Activated CD4-positive, alpha-beta T cell treated with anti-CD3 and anti-CD28 coated beads, Interleukin-2, amount 50 U/mL, for 48 hours (primary cell): ENCODE results near the gene KRT4.

Experiments used
- DNase-seq, 2 experiments: peaks; one replicate each; pipeline ENCODE4 v3.0.0-alpha.2; 2020

KRT4 gene

DNA sequence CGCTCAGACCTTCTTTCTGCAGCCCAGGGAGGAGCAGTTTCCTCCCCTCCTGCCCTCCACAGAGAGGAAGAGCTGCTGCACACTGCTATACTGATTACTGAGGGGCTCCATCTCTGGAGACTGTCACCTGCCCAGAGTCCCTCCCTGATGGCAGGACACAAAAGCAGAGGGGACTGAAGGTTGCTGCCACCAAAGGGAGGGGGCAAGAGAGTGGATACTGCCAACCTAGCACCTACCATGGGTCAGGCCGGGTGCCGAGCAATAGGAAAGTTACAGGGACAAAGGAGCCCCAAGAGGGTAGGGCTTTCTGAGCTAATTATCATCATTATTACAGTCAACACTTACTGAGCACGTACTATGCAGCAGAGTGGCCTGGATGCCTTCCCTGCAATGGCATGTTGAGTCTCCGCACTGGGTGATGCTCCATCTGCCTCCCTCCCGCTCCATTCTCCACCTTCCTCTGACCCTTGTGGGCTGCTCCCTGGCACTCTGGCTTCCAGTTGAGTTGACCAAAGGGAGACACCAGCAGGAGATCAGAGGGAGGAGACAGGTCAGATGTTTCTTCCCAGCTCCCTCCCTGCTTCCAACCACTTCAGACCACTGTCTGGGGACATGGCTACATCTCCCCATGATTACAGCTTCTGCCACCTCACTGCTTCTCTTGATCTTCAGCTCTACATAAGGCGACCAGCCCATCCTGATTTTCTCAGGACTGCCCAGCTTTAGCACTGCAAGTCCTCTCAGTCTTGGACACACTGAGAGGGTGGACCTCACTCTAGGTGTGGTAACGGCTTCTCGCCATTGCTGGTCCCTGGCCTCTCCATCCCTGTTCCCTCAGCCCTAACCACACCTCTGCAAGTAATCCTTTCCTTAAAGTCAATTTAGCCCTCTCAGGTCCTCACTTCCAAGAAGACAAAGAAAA lies 22.8 kb upstream of the KRT4 start:
- no peak for DNase-seq

DNA sequence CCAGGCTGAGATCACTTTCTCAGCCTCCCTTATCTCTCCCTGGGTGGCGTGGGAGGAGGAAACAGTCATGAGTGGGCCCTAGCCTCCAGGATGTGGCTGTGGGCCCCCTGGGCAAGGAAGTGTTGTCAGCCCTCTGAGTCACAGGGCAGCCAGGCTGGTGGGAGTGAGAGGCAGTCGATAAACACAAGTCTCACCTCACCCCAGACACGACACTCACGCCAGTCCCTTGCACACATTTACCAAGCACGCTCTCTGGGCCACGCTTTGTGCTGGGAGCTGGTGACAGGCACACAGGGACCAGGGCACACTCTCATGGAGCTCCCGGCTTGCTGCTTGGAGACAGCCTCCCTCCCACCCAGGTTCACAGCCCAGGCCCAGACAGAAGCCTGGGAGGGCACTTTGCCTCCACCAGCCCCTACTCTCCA lies 22.1 kb upstream of the KRT4 start:
- DNase-seq = peak; percentile 57 to 67

DNA sequence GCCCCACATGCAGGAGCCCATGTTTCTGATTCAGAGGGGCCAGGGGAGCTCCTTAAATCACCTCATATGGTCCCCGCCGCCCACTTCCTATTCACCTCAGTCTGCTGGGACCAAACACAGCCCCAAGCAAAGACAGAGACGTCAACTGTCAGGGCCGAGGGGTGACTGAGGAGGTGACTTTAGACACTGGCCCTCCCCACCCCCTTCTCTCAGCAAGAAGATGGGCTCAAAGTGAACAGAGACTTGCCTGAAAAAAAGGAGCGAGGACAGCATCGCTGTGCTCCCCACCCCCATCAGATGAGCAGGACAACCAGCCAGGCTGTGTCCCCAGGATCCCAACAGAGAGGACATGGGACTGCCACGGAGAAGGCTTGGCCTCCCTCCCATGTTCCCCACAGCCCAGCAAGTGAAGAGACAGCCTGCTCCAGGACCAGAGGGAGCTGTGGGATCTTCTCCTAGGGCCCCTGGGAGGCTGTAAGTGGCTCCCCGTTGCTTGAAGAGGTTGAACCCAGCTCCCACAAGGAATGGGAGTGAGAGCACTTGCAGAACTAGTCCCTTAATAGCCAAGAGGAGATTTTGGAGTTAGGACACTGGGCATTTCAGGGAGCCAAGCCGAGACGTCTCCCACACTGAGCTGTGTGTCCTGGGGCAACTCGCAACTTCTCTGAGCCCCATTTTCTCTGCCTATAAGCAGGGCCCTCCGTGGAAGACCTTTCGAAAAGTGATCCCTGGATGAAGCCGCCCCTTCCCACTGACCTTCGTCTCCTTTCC lies 21.5 kb upstream of the KRT4 start:
- DNase-seq = peak in 1 of 2 experiments; percentile 5

DNA sequence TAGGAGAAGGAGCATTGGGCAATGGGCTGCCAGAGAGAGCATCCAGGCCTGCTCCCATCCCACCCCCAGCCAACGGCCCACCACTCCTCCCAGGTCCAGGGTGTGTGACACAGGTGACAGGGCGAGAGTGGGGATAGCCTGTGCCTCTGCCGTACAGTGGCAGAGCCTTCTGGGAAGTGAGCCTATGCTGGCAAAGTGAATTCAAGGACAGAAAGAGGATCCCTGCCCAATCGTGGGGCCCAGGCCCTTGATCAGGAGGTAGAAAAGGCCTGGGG lies 20.7 kb upstream of the KRT4 start:
- DNase-seq = no peak

DNA sequence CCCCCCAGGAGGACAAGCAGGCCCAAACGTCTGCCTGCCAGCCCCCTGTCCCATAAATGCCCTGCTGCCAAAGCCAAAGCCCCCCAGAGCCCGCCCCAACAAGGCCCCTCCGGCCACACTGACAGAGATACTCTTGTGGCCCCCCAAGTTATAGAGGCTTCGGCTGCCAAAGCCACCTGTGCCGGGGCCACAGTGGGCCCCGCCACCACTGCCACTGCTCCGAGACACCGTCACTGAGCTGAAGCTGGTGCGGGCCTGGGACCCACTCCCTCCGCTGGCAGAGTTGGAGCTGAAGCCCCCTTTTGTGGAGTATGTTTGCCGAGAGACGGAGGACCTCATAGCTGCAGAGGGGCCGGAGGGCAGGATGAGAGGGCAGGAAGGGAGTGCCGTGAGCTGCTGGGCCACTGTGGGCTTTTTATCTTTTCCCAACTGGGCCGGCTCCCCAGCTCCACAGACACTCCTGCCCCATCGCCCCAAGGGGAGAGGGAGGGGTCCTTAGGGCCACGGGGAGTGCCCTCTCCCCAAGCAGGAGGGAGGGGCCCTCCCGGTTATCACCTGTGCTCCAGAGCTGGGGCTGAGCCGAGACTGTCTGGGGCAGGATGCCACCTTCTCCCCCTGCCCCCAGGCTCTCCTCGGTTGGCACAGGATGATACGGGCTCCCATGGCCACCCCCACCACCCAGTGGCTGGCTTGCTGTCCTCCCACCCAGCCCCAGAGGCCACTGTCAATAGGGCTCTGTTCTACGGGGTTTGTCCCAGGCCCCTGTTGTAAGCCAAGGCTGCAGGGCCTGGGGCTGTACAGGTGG lies 20.2 kb upstream of the KRT4 start, which contains the start of gene KRT79:
Gene KRT79, minus strand, starts transcription at position 390 of the 805 bp plus-strand sequence. Its CDS starts 51 bp downstream, at position 339.
- no peak for DNase-seq

DNA sequence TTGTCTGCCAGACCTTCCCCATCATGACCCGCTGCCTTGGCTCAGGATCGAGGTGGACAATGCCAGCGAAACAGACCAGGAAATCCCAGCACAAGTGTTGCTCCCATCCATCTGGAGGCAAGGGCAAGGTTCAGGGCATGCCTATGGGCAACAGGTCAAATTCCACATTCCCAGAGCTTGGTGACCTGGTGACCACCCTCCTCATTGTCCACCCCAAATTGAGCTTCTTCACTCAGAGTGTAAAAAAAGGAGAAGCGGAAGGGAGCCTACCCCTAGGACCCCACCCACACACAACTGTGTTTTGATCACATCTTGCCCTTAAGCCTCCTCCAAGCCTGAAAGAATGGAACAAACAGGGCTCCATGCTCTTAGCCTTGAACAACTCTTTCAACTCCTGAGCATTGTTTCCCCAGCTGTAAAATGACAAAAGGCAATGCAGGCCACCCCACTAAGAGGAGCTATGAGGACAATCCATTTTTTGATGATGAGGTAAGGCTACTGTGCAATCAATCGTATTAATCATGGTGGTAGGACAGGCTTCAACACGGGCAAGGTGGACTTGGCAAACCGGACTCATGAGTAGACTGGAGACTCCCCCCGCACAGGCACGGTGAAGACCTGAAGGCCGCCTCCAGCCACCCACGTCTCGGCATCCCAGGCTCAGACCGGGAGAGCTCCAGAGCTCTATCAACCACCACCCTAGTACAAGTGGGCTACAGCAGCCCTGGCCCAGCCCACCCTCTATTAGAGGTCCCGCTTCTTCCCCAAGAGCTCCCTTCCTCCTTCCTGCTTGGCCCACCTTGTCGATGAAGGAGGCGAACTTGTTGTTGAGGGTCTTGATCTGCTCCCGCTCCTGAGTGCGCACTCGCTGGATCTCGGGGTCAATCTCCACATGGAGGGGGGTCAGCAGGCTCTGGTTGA lies 19.3 kb upstream of the KRT4 start:
- no peak for DNase-seq

DNA sequence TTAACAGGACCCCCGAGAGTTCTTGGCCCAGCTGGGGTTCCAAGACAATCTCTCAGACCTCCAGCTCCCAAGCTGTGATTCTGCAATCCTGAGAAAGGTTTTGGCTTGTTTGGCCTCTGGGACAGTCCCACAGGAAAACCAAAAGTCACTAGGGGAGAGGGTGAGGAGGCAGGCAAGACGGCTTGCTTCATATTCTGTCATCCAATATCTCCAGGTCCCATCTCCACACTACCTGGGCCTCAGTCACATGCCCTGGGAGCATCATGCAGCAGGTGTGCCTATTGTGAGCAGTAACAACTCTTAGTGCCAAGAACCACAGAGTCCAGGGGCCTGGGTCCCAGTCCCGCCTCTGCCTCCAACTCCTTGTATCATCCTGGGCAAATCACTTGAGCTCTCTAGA lies 18.5 kb upstream of the KRT4 start:
- no peak for DNase-seq

DNA sequence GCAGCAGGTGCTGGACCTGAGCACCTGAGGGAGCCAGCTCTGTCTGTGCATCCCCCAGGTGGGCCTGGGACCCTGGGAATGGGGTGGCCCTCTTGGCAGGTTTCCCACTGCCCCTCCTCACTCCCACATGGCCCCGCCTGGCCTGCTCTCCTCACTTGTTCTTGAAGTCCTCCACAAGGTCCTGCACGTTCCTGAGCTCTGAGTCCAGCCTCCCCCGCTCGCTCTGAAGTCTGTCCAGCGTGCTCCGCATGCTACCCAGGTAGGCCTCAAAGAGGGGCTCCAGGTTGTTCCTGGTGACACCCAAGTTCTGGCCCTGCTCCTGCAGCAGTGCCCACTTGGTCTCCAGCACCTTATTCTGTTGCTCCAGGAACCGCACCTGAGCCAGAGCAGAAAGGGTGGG lies 17.3 kb upstream of the KRT4 start:
- no peak for DNase-seq

DNA sequence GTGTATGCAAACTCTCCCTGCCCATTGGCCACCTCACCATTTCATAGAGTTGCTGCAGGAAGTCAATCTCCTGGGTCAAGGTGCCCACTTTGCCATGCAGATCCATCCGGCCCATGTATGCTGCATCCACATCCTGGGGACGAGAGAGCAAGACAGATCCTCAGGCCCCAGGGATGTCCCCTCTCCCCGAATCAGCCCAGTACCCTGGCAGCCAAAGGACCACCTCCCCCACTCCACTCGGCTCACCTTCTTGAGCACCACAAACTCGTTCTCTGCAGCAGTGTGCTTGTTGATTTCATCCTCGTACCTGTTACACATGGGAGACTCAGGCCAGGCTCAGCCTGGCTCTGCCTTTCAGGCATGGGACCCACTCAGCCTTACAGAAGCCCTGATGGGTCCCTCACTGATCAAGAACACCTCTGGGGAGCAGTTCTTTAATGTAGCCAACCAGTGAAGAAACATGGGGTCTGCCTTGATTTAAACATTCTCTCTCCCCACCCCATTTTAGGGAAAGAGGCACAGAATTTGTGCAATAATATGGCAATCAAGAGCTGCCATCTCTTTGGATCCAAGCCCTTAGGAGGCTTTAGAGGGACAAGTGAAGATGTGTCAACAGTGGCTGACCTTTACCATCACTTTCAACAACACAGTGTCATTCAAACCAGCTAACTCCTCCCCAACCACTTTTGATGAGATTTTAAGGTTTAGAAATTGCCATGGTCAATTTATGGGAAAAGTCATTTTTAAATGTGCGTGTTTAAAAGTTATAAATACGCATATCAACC lies 16.3 kb upstream of the KRT4 start:
- no peak for DNase-seq

DNA sequence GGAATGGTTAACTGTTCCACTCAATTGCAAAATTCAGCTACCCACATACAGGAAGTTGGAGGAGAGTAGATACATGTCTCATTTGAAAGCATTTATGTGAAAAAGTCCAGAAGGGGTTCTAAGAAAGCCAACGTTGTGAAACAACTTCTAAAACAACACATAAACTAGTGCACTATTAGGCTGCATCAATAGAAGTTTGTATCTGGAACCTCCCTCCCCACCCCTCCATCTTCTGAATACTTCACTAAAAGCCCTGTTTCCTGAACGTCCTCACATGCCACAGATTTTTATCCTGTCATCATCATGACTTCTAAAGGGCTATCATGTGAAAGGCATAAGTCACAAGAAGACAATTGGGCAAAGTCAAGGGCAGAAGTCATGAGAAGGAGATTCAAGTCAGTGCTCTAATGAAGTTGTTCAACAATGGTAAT lies 14.7 kb upstream of the KRT4 start:
- no peak for DNase-seq

DNA sequence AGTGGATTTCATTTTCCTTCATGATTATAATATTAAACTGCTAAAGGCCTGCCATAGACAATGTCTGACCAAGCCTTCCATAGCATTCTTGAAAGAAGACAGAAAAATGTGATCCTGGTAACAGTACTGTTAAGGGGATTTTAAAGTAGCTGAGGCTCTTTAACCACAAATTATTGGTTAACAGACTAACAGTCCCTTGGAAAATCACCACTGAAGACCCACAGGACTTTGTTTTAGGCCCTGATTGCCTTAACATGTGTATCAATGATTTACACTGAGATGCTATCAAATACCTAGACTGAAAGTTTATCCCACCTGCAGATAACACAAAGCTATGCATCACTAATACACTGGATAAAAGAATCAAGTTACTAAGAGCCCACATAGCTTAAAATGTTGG lies 14.2 kb upstream of the KRT4 start:
- no peak for DNase-seq

DNA sequence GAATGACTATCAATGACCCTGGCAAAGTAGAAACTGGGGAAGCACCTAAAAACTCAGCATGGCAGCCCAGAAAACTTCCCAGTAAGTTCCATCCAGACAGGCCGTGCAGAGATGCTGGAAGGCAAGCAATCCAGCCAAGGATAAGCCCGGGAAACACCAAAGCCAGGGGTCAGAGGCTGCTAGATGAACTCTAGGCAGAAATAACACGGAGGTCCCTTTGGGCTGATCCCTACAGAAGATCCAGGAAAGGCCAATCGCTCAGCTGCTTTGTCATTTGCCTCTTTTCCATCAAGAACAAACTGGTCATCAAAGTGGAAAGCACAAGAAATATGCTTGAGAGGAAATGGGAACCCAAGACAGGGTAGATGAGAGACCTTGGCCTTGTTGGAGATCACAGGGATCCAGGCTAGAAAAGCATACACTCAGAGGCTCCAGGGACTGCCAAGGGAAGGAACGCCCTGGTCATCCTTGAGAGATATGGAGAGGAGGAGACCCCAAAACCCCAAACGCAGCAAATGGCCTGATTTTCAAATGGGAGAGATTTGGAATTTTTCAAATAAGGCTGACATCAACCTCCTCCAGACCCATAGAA lies 13.7 kb upstream of the KRT4 start:
- no peak for DNase-seq

DNA sequence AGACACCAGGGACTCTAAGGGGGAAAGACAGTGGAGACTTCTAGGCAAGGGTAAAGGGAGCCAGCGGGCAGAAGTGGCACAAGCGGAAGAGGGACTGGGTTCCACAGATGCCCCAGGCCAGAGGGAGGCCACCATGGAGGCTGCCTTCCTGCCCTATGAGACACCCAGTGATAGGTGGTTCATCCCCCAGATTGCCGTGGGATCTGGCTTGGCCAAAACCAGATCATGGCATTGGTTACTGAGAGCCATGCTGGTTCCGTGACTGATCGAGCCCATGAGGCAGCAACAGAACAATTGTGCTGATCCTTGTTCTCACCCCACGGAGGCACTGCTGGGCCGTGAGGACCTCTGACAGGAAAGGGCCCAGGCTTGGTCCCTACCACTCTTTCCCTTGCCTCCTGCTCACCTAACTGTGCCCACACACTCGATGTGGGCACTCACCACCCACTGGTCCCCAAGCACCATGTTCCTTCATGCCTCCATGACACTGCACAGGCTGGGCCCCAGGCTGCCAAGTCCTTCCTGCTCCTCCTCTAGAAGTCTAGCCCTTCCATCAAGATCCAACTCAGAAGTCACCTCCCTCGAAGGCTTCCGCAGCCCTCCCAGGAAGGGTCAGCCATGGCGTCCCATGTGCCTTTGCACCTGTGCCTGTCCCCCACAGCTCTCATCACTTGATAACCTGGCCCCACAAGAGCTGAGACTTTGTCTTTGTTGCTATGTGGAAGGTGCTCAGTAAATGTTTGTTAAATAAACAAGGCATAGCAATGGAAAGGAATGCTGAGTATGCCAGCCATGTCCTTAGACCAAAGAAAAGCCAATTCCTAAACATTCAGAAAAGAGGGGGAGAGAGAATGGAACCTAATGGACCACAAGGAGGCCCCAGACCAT lies 12.9 kb upstream of the KRT4 start:
- DNase-seq = no peak

DNA sequence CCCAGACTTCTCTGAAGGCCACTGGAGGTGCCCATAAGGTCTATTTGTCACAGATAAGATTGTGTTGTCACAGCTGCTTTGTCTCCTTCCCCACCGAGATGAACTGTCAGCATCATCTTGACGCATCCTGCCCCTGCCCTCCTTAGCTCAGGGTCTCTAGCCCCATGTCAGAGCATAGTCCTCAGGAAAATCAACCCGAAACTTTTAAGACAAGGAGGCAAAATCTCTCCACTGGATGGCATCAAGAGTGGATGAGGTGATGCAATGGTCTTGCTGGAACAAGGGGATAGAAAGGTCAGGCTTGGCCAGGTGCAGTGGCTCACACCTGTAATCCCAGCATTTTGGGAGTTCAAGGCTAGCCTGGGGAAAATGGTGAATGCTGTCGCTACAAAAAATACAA lies 12.0 kb upstream of the KRT4 start:
- no peak for DNase-seq

DNA sequence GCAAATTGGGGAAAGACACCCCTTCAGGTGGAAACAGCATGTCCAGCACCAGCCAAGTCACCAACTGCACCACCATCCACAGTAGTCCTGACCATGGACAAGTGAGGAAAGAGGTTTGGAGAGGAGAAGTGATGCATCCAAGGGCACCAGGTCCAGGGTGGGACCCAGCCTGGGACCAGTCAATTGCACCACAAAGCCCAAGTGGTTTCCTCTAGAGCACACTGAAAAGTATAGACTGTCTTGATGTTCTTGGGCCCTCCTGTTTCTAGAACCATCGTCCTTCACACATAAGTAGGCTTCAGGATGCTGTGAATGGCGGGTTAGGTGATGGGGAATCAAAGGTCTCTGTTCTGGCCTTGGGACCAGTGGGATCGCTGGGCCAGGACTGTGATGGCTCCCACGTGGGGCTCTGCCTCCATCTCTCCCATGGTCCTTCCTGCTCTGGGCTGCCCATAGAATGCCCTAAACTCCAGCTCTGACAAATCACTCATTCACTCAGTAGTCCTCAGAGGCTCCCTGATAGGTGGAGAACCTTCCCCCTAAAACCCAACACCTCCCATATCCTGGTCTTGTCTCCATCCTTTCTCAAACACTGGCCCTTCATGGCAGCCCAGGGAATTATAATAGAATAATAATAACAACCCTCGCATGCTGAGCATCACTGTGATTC lies 11.0 kb upstream of the KRT4 start:
- DNase-seq = no peak

DNA sequence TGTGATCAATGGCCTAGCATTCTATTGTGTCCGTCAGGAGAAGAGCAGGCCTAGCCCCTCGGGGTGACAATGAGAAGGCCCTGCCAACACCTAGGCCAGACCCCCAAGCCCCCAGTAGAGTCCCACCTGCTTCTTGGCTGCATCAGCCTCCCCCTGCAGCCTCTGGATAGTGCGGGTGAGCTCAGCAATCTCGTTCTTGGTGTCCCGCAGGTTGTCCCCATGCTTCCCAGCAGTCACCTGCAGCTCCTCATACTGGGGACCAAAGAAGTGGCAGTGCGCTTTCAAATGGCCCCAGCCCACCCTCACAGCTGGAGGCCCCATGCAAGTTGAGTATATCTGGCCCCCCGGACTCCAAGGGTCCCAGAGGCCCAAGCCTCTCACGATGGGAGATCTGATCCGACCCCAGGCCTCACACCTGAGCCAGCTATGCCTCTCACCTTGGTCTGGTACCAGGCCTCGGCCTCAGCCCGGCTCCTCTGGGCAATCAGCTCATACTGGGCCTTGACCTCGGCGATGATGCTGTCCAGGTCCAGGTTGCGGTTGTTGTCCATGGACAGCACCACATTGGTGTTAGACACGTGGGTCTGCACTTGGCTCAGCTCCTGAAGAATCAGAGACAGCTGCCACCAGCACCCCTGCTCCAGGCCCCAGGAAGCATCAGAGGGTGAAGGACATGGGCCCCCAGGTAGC lies 10.0 kb upstream of the KRT4 start:
- DNase-seq = no peak

DNA sequence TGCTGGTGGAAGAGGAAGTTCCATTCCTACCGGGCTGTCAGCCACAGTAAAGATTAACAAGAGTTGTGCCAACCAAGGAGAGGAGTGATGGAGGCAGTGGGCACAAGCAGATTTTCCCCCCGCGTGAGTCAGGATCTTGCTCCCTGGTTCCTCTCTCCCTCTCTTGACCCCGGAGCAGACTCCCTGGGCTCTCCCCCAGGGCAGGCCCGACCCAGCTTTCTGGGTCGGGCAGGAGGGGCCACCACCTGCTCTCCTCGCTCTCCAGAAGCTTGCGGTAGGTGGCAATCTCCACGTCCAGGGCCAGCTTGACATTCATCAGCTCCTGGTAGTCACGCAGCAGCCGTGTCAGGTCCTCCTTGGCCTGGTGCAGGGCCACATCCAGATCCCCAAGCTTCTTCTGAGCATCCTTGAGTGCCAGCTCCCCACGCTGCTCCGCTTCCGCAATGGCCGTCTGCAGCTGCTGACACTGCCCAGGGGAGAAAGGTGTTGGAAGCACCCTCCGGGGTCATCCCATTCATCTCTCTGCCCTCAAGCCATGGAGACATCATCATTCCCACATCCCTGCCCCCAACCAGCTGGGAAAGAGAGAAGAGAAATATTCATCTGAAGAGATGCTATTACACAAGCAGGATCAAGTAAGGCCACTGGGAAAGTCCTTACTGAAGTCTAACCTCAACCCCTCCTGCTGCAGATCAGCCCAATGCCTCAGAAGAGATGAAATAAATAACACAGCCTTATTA lies 9.0 kb upstream of the KRT4 start:
- DNase-seq = no peak
